Measurements from ENCODE around the gene RHBDF1.

The RHBDF1 gene

GRCh38 chr16:60929-61878 lies 11.2 kb downstream of the RHBDF1 start:
- no peak for DNase-seq (ENCODE audit: insufficient read length)
- TF ChIP-seq POLR2A (IDR thresholded peaks at IDR 0.05; ENCODE audit: low read depth, low read length): no peak
- no peak for TF ChIP-seq POLR2AphosphoS5 (IDR thresholded peaks at IDR 0.05; ENCODE audit: low read depth, low read length)
- no peak for TF ChIP-seq TAF1 (IDR thresholded peaks at IDR 0.05; ENCODE audit: borderline replicate concordance, low read depth, low read length)
- FAIRE-seq: no peak

GRCh38 chr16:60166-60565 lies 12.3 kb downstream of the RHBDF1 start:
- DNase-seq (ENCODE audit: insufficient read length): no peak

DNA sequence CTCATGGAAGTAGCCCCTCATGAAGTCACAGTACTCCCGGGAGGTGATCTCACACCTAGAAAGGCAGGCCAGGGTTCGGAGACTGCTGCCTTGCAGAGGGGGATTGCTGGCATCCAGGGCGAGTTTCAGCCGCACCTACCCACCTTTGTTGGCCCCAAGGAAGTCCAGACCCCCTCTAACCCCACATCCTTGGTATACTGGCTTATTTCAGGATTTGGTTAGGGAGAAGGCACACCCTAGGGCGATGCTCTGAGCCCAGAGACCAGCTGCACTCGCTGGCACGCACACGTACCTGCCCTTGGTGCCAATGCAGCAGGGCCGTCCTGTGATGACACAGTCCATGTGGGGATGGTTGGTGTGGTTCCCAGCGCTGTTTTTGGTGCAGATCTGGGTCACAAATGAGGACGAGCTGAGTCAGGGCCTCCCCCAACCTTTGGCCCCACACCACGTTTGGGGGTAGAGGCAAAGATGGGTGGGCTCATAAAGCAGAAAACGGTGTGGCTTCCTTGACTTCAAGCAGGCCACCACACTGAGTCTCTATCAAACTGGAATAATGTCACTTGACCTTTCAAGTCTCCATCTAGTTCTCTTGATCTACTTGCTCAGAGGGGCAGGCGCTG lies 12.9 kb downstream of the RHBDF1 start:
- TF ChIP-seq POLR2AphosphoS5 (IDR thresholded peaks at IDR 0.05; ENCODE audit: low read depth, low read length): no peak
- TF ChIP-seq POLR2A (IDR thresholded peaks at IDR 0.05; ENCODE audit: low read depth, low read length): no peak
- no peak for TF ChIP-seq TAF1 (IDR thresholded peaks at IDR 0.05; ENCODE audit: borderline replicate concordance, low read depth, low read length)
- FAIRE-seq (no peak), DNase-seq (ENCODE audit: insufficient read length) (no peak)

More at GRCh38 chr16:60166-60565, 12.3 kb downstream of the RHBDF1 start:
- no peak for TF ChIP-seq TAF1 (IDR thresholded peaks at IDR 0.05; ENCODE audit: borderline replicate concordance, low read depth, low read length)
- no peak for TF ChIP-seq POLR2A (IDR thresholded peaks at IDR 0.05; ENCODE audit: low read depth, low read length)
- TF ChIP-seq POLR2AphosphoS5 (IDR thresholded peaks at IDR 0.05; ENCODE audit: low read depth, low read length): no peak
- no peak for FAIRE-seq

DNA sequence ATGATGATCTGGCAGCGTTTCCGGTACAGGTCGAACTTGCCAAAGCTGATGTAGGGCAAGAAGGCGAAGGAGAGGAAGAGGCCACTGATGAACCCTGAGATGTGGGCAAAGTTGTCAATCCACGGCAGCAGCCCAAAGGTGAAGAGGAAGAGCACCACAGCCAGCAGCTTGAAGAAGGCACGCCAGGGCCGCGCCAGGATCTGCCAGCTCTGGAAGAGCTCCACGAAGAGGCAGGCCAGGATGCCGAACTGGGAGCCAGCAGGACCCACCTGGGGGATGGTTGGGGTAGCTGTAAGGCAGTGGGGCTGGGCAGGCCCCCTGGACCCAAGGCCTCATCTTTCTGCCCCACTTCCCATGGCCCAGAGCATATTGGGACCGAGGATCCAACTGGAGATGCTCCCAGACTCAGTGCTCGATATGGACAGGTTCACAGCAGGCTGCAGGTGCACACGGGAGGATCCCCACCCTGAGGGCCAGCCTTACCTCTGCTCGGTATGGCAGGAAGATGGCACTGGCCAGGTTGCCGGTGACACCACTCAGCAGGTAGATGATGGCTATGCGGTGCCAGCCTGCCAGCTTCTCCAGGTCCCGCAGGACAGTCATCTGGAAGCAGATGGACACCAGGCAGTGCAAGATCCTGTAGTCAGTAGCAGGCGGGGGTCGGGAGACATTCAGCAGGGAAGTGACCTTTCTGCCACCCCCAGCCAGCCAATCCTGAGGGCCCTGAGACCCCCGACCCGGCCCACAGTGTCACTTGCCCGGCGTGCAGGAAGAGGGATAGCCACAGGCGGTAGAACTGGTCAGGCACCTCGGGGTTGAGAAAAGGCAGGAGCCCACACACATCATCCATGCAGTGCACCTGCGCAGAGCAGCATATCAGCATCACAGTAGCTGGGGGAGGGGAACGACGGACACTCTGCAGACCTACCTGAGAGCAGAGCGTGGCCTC lies 13.7 kb downstream of the RHBDF1 start:
- TF ChIP-seq TAF1 (IDR thresholded peaks at IDR 0.05; ENCODE audit: borderline replicate concordance, low read depth, low read length): no peak
- no peak; the same call in 1 of the 2 replicates for TF ChIP-seq POLR2A (IDR thresholded peaks at IDR 0.05; ENCODE audit: low read depth, low read length)
- TF ChIP-seq POLR2AphosphoS5 (IDR thresholded peaks at IDR 0.05; ENCODE audit: low read depth, low read length): 0 out of 2 replicates have a peak, but pooled peaks have one; percentile 26
- DNase-seq (ENCODE audit: insufficient read length) (no peak), FAIRE-seq (no peak)

DNA sequence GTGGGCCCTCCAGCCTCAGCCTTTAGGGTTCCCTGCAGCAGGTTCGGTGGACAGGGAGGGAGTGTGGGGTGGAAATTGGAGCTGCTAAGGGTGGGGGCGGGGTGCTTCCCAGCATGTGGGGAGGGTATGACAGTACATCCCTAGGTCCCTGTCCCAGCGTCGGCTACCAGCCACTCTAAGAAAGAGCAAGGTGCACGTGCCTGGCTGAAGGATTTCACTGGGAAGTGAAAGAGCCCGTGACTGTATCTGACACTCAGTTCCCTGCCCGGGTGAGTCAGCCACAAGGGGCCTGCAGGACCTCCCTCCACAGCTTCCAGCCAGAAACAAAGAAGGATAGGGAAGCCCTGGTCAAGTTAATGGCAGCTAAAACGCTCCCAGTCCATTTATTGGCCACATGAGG lies 14.7 kb downstream of the RHBDF1 start:
- no peak for TF ChIP-seq POLR2A (IDR thresholded peaks at IDR 0.05; ENCODE audit: low read depth, low read length)
- TF ChIP-seq POLR2AphosphoS5 (IDR thresholded peaks at IDR 0.05; ENCODE audit: low read depth, low read length): no peak
- no peak for TF ChIP-seq TAF1 (IDR thresholded peaks at IDR 0.05; ENCODE audit: borderline replicate concordance, low read depth, low read length)
- DNase-seq (ENCODE audit: insufficient read length): no peak
- FAIRE-seq: no peak

- TF ChIP-seq TAF1 (IDR thresholded peaks at IDR 0.05; ENCODE audit: borderline replicate concordance, low read depth, low read length) (no peak), POLR2A (IDR thresholded peaks at IDR 0.05; ENCODE audit: low read depth, low read length) (no peak), POLR2AphosphoS5 (IDR thresholded peaks at IDR 0.05; ENCODE audit: low read depth, low read length) (no peak)
- FAIRE-seq (no peak), DNase-seq (ENCODE audit: insufficient read length) (no peak)
These were observed 16.1 kb downstream of the RHBDF1 start for GRCh38 chr16:56231-56927.

DNA sequence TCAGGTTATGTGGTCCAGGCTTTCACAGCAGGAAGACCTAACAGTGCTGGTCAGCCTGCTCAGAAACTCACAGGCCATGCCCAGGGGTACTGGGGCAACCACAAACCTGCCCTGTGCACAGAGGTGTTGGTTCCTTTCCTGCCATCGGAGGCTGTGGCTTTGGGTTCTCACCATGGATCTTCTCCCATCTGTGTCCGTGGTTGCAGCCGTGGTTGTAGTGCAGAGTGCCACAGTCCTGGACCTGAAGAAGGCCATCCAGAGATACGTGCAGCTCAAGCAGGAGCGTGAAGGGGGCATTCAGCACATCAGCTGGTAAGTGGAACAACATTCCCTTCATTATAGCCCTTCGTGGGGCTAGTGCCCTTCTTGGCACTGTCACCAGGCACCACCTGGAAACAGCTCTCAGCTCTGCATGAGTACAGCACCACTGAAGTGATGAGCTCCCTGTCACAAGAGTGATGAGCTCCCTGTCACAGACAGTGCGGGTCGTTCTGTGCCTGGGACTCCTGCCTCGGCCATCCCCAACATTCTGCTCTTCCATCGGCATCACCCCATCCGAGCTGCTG lies 16.8 kb downstream of the RHBDF1 start:
- FAIRE-seq: no peak
- TF ChIP-seq TAF1 (IDR thresholded peaks at IDR 0.05; ENCODE audit: borderline replicate concordance, low read depth, low read length) (no peak), POLR2AphosphoS5 (IDR thresholded peaks at IDR 0.05; ENCODE audit: low read depth, low read length) (no peak), POLR2A (IDR thresholded peaks at IDR 0.05; ENCODE audit: low read depth, low read length) (no peak)
- no peak for DNase-seq (ENCODE audit: insufficient read length)

GRCh38 chr16:54237-54581 lies 18.2 kb downstream of the RHBDF1 start:
- TF ChIP-seq POLR2A (IDR thresholded peaks at IDR 0.05; ENCODE audit: low read depth, low read length): no peak
- no peak for TF ChIP-seq POLR2AphosphoS5 (IDR thresholded peaks at IDR 0.05; ENCODE audit: low read depth, low read length)
- TF ChIP-seq TAF1 (IDR thresholded peaks at IDR 0.05; ENCODE audit: borderline replicate concordance, low read depth, low read length): no peak
- FAIRE-seq (no peak), DNase-seq (ENCODE audit: insufficient read length) (no peak)

GRCh38 chr16:53346-54236 lies 18.8 kb downstream of the RHBDF1 start, which contains the start of the genes POLR3K and SNRNP25:
Gene POLR3K (minus strand): TSS chr16:53608. CDS start chr16:53586, 22 bp downstream.
Gene SNRNP25 (plus strand): TSS chr16:53828. CDS start chr16:54017, 189 bp downstream.
- FAIRE-seq (peak; percentile 99), DNase-seq (ENCODE audit: insufficient read length) (peak; percentile 99)
- peak; percentile 85 for TF ChIP-seq POLR2AphosphoS5 (IDR thresholded peaks at IDR 0.05; ENCODE audit: low read depth, low read length)
- TF ChIP-seq POLR2A (IDR thresholded peaks at IDR 0.05; ENCODE audit: low read depth, low read length): peak; percentile 93
- peak; percentile 40; the same call in 1 of the 2 replicates for TF ChIP-seq TAF1 (IDR thresholded peaks at IDR 0.05; ENCODE audit: borderline replicate concordance, low read depth, low read length)
